ENCODE measurements around the gene ADAT3.
"Not testable (repeated sequence)": the region's sequence is repeated elsewhere in the genome, so short reads cannot be mapped to it uniquely, and the experiment has no call there.

Gene ADAT3

GRCh38 chr19:1882786-1883692 lies 22.2 kb upstream of the ADAT3 start:
- in situ Hi-C loops (cut with HindIII; ENCODE audit: low sequenced_read_pairs), result no loop called here

- in situ Hi-C loops (cut with HindIII; ENCODE audit: low sequenced_read_pairs), result no loop called here
Observed at GRCh38 chr19:1883784-1884183, 21.4 kb upstream of the ADAT3 start.

- in situ Hi-C loops (cut with HindIII; ENCODE audit: low sequenced_read_pairs), result no loop called here
Observed at GRCh38 chr19:1884291-1884718, 20.9 kb upstream of the ADAT3 start.

GRCh38 chr19:1884719-1885334 lies 20.4 kb upstream of the ADAT3 start:
- in situ Hi-C loops (cut with HindIII; ENCODE audit: low sequenced_read_pairs), result no loop called here

- in situ Hi-C loops (cut with HindIII; ENCODE audit: low sequenced_read_pairs), result not testable (repeated sequence)
Observed at GRCh38 chr19:1885398-1886119, 19.6 kb upstream of the ADAT3 start, which contains the start of gene ABHD17A. TSS of gene ABHD17A (minus strand) at chr19:1885496. CDS start at chr19:1881566, 3,930 bp downstream.

GRCh38 chr19:1886360-1886759 lies 18.8 kb upstream of the ADAT3 start:
- in situ Hi-C loops (cut with HindIII; ENCODE audit: low sequenced_read_pairs), result not testable (repeated sequence)

GRCh38 chr19:1888385-1888784 lies 16.8 kb upstream of the ADAT3 start:
- in situ Hi-C loops (cut with HindIII; ENCODE audit: low sequenced_read_pairs), result no loop called here

- in situ Hi-C loops (cut with HindIII; ENCODE audit: low sequenced_read_pairs), result no loop called here
Observed at GRCh38 chr19:1889907-1890306, 15.3 kb upstream of the ADAT3 start.

GRCh38 chr19:1893791-1894190 lies 11.4 kb upstream of the ADAT3 start:
- in situ Hi-C loops (cut with HindIII; ENCODE audit: low sequenced_read_pairs), result no loop called here

- in situ Hi-C loops (cut with HindIII; ENCODE audit: low sequenced_read_pairs), result no loop called here
Observed at GRCh38 chr19:1896508-1896907, 8.7 kb upstream of the ADAT3 start.

GRCh38 chr19:1901940-1902404 lies 3.2 kb upstream of the ADAT3 start:
- in situ Hi-C loops (cut with HindIII; ENCODE audit: low sequenced_read_pairs), result no loop called here

- in situ Hi-C loops (cut with HindIII; ENCODE audit: low sequenced_read_pairs), result no loop called here
Observed at GRCh38 chr19:1902923-1903322, 2.3 kb upstream of the ADAT3 start.

GRCh38 chr19:1904860-1905109 lies 414 bp upstream of the ADAT3 start:
- in situ Hi-C loops (cut with HindIII; ENCODE audit: low sequenced_read_pairs), result no loop called here

GRCh38 chr19:1905863-1906375 lies 720 bp downstream of the ADAT3 start:
- in situ Hi-C loops (cut with HindIII; ENCODE audit: low sequenced_read_pairs), result no loop called here

- in situ Hi-C loops (cut with HindIII; ENCODE audit: low sequenced_read_pairs), result no loop called here
Observed at GRCh38 chr19:1906985-1907562, 1.9 kb downstream of the ADAT3 start.

GRCh38 chr19:1907563-1908363 lies 2.6 kb downstream of the ADAT3 start:
- in situ Hi-C loops (cut with HindIII; ENCODE audit: low sequenced_read_pairs), result no loop called here

GRCh38 chr19:1908364-1908678 lies 3.1 kb downstream of the ADAT3 start:
- in situ Hi-C loops (cut with HindIII; ENCODE audit: low sequenced_read_pairs), result no loop called here

- in situ Hi-C loops (cut with HindIII; ENCODE audit: low sequenced_read_pairs), result no loop called here
Observed at GRCh38 chr19:1909761-1910080, 4.5 kb downstream of the ADAT3 start.

GRCh38 chr19:1910177-1910576 lies 5.0 kb downstream of the ADAT3 start:
- in situ Hi-C loops (cut with HindIII; ENCODE audit: low sequenced_read_pairs), result no loop called here

GRCh38 chr19:1911098-1911497 lies 5.9 kb downstream of the ADAT3 start:
- in situ Hi-C loops (cut with HindIII; ENCODE audit: low sequenced_read_pairs), result no loop called here

- in situ Hi-C loops (cut with HindIII; ENCODE audit: low sequenced_read_pairs), result no loop called here
Observed at GRCh38 chr19:1911995-1912394, 6.8 kb downstream of the ADAT3 start.

All from endothelial cell of hepatic sinusoid (primary cell).